ENCODE results near the gene MPIG6B.

The MPIG6B gene

GRCh38 chr6:31693535-31693934, 29.6 kb upstream of the MPIG6B start:
- H3K4me3 ChIP-seq (ENCODE audit: low read depth in 1 of 2, low read length in 2 of 2), result no peak overlapping the region
- no peak overlapping the region for H3K4me2 ChIP-seq (ENCODE audit: insufficient read depth, low read length)
- 0 out of 2 replicates have a peak, but pooled peaks cover 4% of the 10 kb centered on the region for H4K20me1 ChIP-seq (ENCODE audit: insufficient read depth, low read length)
- H3K9me3 ChIP-seq (ENCODE audit: insufficient read depth, low read length, severe bottlenecking), result no peaks in the 10 kb centered on the region
- no peak for ATAC-seq (ENCODE audit: insufficient read depth, low read depth)
- peaks cover under 1% of the 10 kb centered on the region; the same call in 1 of the 2 replicates for H3K4me1 ChIP-seq (ENCODE audit: insufficient read depth, low read length)
- TF ChIP-seq CTCF (IDR thresholded peaks at IDR 0.05; ENCODE audit: borderline replicate concordance, extremely low read depth, low read length, poor library complexity, severe bottlenecking) (no peak), EZH2 (IDR thresholded peaks at IDR 0.05; ENCODE audit: borderline replicate concordance, low read depth, low read length, severe bottlenecking) (no peak)
- H3K9ac ChIP-seq (ENCODE audit: low read depth, low read length), result no peak overlapping the region
- H3K36me3 ChIP-seq (ENCODE audit: insufficient read depth, low read length), result peaks cover 84% of the 10 kb centered on the region
- H3K79me2 ChIP-seq (ENCODE audit: insufficient read depth, low read length), result peaks cover 5% of the 10 kb centered on the region
- H2AFZ ChIP-seq (ENCODE audit: low read depth, low read length), result no peak overlapping the region
- H3K27me3 ChIP-seq (ENCODE audit: insufficient read depth, low read length, poor library complexity), result no peaks in the 10 kb centered on the region
- no peak for DNase-seq
- H3K27ac ChIP-seq (ENCODE audit: low read length), result no peak overlapping the region

- Histone ChIP-seq H3K9me3 (ENCODE audit: insufficient read depth, low read length, severe bottlenecking) (no peaks in the 10 kb centered on the region), H3K79me2 (ENCODE audit: insufficient read depth, low read length) (peaks cover 39% of the 10 kb centered on the region), H3K4me1 (ENCODE audit: insufficient read depth, low read length) (peaks cover 25% of the 10 kb centered on the region), H3K9ac (ENCODE audit: low read depth, low read length) (no peak overlapping the region), H3K36me3 (ENCODE audit: insufficient read depth, low read length) (peaks cover 73% of the 10 kb centered on the region), H3K27me3 (ENCODE audit: insufficient read depth, low read length, poor library complexity) (no peaks in the 10 kb centered on the region), H4K20me1 (ENCODE audit: insufficient read depth, low read length) (0 out of 2 replicates have a peak, but pooled peaks cover 4% of the 10 kb centered on the region), H3K4me2 (ENCODE audit: insufficient read depth, low read length) (no peak overlapping the region), H3K27ac (ENCODE audit: low read length) (no peak overlapping the region), H3K4me3 (ENCODE audit: low read depth in 1 of 2, low read length in 2 of 2) (no peak overlapping the region), H2AFZ (ENCODE audit: low read depth, low read length) (no peak overlapping the region)
- no peak for TF ChIP-seq EZH2 (IDR thresholded peaks at IDR 0.05; ENCODE audit: borderline replicate concordance, low read depth, low read length, severe bottlenecking)
- DNase-seq, result no peak
- no peak for ATAC-seq (ENCODE audit: insufficient read depth, low read depth)
These were observed 25.6 kb upstream of the MPIG6B start for GRCh38 chr6:31697555-31697954.

- peaks cover 44% of the 10 kb centered on the region for H3K36me3 ChIP-seq (ENCODE audit: insufficient read depth, low read length)
- H3K9me3 ChIP-seq (ENCODE audit: insufficient read depth, low read length, severe bottlenecking), result no peaks in the 10 kb centered on the region
- H3K79me2 ChIP-seq (ENCODE audit: insufficient read depth, low read length), result peaks cover 44% of the 10 kb centered on the region
- DNase-seq (no peak), ATAC-seq (ENCODE audit: insufficient read depth, low read depth) (no peak)
- H3K27ac ChIP-seq (ENCODE audit: low read length), result peak overlapping the region; percentile 53
- no peak overlapping the region for H2AFZ ChIP-seq (ENCODE audit: low read depth, low read length)
- peak overlapping the region; percentile 73 for H3K4me2 ChIP-seq (ENCODE audit: insufficient read depth, low read length)
- H4K20me1 ChIP-seq (ENCODE audit: insufficient read depth, low read length), result no peaks in the 10 kb centered on the region
- peak overlapping the region; percentile 84; the same call in 1 of the 2 replicates for H3K9ac ChIP-seq (ENCODE audit: low read depth, low read length)
- peaks cover 34% of the 10 kb centered on the region for H3K4me1 ChIP-seq (ENCODE audit: insufficient read depth, low read length)
- TF ChIP-seq CTCF (IDR thresholded peaks at IDR 0.05; ENCODE audit: borderline replicate concordance, extremely low read depth, low read length, poor library complexity, severe bottlenecking) (no peak), EZH2 (IDR thresholded peaks at IDR 0.05; ENCODE audit: borderline replicate concordance, low read depth, low read length, severe bottlenecking) (no peak)
- peak overlapping the region in 1 of 2 experiments; percentile 33; a peak in 2 of 4 replicates for H3K4me3 ChIP-seq (ENCODE audit: low read depth in 1 of 2, low read length in 2 of 2)
- H3K27me3 ChIP-seq (ENCODE audit: insufficient read depth, low read length, poor library complexity), result no peaks in the 10 kb centered on the region
These were observed 22.3 kb upstream of the MPIG6B start for GRCh38 chr6:31700740-31701401.

GRCh38 chr6:31701666-31702404, 21.3 kb upstream of the MPIG6B start:
- Histone ChIP-seq H3K27ac (ENCODE audit: low read length) (peak overlapping the region; percentile 93), H3K4me3 (ENCODE audit: low read depth in 1 of 2, low read length in 2 of 2) (peak overlapping the region; percentile 82 to 91), H3K36me3 (ENCODE audit: insufficient read depth, low read length) (peaks cover 39% of the 10 kb centered on the region), H3K4me2 (ENCODE audit: insufficient read depth, low read length) (peak overlapping the region; percentile 73), H3K9ac (ENCODE audit: low read depth, low read length) (peak overlapping the region; percentile 84), H3K27me3 (ENCODE audit: insufficient read depth, low read length, poor library complexity) (no peaks in the 10 kb centered on the region), H4K20me1 (ENCODE audit: insufficient read depth, low read length) (no peaks in the 10 kb centered on the region), H3K79me2 (ENCODE audit: insufficient read depth, low read length) (peaks cover 44% of the 10 kb centered on the region), H3K9me3 (ENCODE audit: insufficient read depth, low read length, severe bottlenecking) (no peaks in the 10 kb centered on the region), H3K4me1 (ENCODE audit: insufficient read depth, low read length) (peaks cover 34% of the 10 kb centered on the region), H2AFZ (ENCODE audit: low read depth, low read length) (peak overlapping the region; percentile 76; the same call in 1 of the 2 replicates)
- DNase-seq, result no peak
- 0 out of 3 replicates have a peak, but pooled peaks have one; percentile 7 for ATAC-seq (ENCODE audit: insufficient read depth, low read depth)
- TF ChIP-seq CTCF (IDR thresholded peaks at IDR 0.05; ENCODE audit: borderline replicate concordance, extremely low read depth, low read length, poor library complexity, severe bottlenecking) (no peak), EZH2 (IDR thresholded peaks at IDR 0.05; ENCODE audit: borderline replicate concordance, low read depth, low read length, severe bottlenecking) (no peak)
